GM18519 (cell line): ENCODE data around the gene IFI16.

ENCODE experiments used
- ATAC-seq: cut with Tn5 transposase; IDR thresholded peaks from one replicate; pipeline ENCODE4 v1.9.1; 2021; ENCODE audit warnings: mild to moderate bottlenecking, moderate library complexity; ENCODE audit not compliant: unreplicated experiment, low FRiP score

Gene IFI16

DNA sequence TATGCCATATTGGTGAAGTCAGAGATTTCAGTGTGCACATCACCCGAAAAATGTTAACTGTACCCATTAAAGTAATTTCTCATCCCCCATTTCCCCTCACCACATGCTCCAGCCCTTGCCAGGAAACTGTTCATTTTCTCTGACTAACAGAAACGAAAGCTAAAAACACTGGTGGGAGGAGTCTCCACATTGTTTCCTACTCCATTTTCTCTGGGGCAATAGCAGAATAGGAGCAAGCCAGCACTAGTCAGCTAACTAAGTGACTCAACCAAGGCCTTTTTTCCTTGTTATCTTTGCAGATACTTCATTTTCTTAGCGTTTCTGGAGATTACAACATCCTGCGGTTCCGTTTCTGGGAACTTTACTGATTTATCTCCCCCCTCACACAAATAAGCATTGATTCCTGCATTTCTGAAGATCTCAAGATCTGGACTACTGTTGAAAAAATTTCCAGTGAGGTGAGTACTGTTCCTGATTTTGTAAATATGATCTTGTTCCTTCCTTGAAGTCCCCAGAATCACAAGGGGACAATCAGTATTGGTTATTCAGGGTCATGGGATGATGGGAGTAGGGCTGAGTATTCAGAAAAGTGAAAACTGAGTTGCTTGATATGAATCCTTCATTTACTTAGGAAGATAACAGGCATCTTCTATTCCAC is at the start of gene IFI16:
Gene IFI16 (plus strand): TSS at position 204 of the 658 bp plus-strand sequence. CDS start 4,774 bp downstream, outside the sequence.
- peak; percentile 51 for ATAC-seq

GRCh38 chr1:158961178-158961577 is 48.5 kb upstream of the IFI16 start:
- ATAC-seq, result no peak

DNA sequence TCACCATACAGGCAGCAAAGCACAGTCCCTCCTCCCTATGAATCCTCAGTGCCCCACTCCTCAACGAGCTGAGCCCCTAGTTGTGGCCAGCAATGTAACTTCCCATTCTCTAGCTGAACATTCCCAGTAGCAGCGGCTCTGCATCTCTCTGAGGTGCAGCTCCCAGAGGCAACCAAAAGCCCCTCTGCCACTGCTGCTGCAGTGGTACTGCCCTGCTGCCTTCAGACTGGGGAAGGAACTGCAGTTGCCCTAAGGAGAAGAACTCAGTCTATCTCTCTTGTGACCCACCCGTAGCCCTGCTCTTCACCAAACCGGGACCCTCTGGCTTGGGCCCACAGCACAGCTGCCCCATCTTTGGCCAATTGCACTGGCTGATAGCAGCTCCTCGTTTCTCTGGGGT is 46.7 kb upstream of the IFI16 start:
- no peak for ATAC-seq

DNA sequence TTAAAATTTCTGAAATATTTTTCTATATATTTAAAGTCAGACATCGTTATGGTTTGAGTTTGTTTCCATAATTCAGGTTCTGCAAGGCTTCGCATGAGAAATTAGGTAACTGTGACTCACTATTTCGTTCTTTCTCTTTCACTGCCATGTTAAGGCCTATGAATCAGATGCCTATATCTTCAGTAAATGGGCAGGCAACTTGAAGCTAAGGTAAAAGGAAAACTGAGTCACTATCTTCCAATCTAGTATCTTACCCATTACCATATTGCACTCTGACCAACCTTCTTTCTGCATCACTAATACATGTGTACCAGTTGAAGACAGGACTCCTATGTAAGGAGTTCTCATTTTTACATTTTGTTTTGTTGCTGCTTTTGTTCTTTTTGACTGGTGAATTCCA is 40.5 kb upstream of the IFI16 start:
- no peak for ATAC-seq

GRCh38 chr1:158969855-158970254 is 39.9 kb upstream of the IFI16 start:
- no peak for ATAC-seq

DNA sequence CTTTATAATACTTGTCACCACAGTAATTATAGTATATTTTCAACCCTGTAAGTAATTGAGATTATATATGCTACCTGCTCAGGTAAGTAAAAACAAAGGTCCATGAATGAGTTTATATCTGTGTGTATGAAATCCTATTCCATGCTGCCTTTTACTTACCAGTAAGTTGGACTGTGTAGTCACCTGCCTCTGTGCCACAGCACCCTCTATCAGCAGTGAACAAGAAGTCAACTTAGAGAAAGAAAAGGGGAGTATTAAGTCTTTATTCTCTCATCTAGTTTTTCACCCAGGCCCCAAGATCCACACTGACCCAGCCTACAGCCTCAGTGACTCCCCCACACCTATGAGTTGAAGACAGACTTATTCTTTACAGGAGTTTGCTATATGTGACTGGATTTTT is 36.9 kb upstream of the IFI16 start:
- ATAC-seq, result no peak

DNA sequence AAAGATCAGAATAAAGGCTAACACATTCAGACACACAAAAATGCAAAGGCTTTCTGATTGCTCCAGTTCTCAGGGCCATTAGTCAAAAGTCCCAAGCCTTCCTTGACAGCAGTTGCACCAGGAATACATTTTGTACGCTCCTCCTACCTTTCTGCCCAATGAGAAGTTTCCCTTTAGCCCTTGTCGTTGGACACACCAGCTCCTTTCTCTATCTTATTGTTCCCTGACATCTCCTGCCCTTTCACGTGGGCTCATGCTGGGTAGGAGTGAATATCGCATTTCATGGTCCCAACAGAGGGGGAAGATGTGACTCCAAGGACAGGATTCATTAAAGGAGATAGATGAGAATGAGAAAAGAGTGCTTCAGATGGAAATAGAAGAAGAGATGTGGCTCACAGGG is 33.5 kb upstream of the IFI16 start:
- ATAC-seq, result no peak

GRCh38 chr1:158978730-158979129 is 31.0 kb upstream of the IFI16 start:
- ATAC-seq, result no peak

DNA sequence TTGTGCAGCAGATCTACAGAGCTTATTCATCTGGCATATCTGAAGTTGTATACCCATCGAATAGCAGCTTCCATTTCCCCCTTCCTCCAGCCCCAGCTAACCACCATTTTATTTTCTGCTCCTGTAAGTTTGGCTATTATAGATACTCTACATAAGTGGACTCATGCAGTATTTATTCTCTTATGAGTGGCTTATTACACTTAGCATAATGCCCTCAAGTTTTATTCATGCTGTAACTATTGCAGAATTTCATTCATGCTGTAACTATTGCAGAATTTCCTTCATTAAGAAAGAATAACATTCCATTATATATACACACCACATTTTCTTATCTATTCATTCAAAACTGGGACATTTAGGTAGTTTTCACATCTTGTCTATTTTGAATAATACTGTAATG is 30.5 kb upstream of the IFI16 start:
- ATAC-seq, result no peak

GRCh38 chr1:158983235-158983634 is 26.5 kb upstream of the IFI16 start:
- no peak for ATAC-seq

DNA sequence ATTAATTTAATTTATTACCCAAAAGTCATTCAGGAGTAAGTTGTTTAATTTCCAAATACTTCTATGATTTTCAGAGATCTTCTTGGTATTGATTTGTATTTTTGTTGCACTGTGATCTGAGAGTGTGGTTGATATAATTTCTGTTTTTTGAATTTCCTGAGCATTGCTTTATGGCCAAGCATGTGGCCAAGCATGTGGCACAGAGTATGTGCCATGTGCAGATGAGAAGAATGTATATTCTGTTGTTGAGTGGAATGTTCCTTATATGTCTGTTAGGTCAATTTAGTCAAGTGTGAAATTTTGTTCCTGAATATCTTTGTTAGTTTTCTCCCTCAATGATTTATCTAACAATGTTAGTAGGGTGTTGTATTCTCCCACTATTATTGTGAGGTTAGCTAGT is 25.3 kb upstream of the IFI16 start:
- ATAC-seq, result no peak

- no peak for ATAC-seq
Observed at GRCh38 chr1:158989424-158989823, 20.3 kb upstream of the IFI16 start.

GRCh38 chr1:158992787-158993312 is 16.9 kb upstream of the IFI16 start:
- ATAC-seq, result no peak

DNA sequence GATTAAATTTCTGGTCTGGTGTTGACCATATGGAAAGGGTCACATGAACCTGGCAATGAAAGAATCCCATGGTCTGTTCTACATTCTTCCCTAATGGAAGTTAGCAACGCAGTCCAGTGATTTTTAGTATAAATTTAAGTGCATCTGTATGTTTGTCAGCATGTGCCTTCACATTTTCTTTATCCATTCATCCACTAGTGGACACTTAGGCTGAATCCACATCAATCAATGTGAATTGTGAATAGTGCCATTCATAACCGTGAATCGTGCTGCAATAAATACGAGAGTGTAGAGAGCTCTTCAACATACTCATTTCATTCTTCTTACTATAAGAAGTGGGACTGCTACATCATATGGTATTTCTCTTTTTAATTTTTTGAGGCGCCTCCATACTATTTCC is 12.7 kb upstream of the IFI16 start:
- no peak for ATAC-seq

DNA sequence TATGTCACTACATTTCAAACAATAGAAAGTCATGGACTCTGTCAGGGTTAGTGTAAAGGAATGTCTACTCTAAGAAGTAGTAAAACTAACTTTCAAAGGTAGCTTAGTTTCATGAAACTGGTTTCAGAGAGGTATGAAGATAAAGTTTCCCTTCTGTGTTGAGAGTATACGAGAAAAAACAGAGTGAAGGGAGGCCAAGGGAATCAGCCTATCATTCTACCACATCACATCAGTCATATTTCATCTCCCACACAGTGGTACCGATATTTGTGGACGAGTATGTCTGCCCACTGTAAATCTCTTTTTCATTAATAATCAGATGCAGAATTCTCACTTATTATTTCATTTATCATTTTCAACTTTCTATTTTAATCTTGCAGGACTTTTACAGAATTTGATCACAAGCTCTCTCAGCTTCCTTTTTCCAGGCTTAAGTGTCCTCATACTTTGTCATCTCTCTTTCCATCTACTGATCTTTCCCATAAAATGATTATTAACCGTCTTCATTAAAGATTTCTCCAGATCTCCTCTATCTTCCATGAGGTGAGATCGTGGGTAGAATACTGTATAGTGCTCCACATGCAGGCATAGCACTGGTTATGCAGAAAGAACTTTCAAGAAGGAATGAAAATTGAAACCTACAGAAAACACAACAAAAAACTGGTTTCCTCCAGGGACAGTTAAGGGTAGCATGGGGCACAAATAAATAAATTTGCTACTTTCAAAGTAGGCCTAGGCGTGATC is 11.5 kb upstream of the IFI16 start:
- peak; percentile 5 for ATAC-seq

DNA sequence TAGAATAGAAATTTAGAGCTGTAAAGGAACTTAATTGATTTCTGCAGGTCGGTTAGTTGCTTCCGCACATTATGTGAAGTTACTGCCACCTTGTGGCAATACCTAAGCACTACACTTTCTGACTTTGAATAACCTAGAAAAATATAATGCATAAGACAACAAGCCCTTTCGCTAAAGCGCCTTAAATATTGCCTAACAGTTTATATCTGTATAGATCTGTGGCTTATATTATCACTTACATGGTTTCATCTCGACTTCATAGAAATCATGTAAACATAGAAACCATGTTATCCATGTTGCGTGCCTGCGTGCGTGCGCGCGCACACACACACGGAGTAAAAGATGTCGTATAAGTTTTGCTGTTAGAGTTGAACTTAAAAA is 10.9 kb upstream of the IFI16 start:
- peak; percentile 27 for ATAC-seq

DNA sequence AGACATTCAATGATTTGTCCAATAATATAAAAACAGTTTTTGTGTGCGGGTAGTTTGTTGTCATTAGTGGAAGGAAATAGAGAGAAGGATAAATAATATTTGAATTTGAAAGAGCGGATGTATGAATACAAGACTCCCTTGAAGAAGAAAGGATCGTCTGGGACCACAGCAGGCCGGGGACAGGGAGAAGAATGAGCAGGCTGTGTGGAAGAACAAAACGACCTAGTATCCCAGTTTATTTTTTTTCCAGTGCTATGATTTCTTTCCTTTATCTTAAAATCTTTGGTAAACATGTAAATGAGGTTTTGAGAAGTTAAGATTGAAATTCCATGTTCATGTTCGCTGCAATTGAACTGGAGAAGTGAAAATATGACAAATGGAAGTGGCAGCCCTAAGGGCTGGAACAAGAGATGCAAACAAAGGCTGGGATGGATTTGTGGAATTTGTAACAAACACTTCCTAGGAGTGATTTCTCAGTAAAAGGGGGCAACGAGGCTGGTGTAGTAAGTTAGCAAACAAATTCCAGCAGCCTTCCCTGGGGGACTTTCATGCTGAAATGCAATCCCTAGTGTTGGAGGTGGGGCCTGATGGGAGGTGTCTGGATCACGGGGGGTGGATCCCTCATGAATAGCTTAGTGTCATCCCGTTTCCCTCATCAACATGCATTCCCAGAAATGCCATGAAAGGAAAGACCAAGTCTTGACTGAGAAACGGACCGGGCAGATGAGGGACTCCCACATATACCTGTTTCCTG is 10.2 kb upstream of the IFI16 start:
- ATAC-seq, result no peak

DNA sequence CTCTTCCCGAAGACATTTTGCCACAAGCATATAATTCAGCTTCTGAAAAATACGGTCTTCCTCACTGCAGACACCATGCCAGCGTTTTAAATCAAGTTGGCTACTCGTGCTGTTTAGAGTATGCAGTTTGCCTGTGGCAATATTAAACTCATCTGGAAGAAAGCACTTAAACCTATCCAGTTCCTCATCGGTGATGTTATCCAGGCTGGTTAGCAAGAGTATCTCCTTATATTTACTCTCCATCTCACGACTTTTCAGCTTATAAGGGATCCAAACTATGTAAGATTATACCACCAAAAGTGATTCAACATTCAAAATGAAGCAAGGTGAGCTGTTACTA is 9.7 kb upstream of the IFI16 start:
- no peak for ATAC-seq

DNA sequence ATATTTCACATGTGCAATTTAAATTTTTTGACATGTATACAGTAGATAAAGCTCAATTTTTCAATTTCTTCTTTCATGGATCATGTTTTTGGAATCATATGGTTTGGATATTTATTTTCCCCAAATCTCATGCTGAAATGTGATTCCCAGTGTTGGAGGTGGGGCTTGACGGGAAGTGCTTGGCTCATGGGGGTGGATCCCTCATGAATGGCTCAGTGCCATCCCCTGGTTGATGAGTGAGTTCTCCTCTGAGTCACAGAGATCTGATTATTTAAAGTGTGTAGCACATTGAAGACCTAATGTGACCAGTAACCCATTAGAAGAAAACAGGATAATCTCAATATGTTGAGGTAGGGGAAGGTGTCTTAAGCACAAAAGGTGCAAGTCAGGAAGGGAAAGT is 9.1 kb upstream of the IFI16 start:
- no peak for ATAC-seq

GRCh38 chr1:159005161-159005560 is 4.5 kb upstream of the IFI16 start:
- no peak for ATAC-seq

DNA sequence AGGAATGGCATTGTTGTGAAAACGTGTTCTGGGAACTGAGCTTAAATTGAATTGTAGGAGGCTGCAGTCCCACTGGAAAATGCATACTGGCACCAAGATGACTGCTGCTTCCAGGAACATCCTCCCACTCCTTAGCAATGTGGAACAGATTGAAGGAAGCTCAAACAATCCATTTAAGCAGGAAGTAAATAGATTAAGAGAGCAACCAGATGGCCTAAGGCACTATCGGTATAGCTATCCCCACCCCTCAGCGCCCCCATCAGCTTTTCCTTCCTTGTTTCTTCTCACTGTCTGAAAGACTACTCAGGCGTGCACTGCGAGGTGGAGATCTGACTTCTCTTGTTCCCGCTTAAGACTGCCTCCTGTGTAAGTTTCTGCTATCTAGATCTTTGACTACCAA is 4.0 kb upstream of the IFI16 start:
- no peak for ATAC-seq
